Measurements from ENCODE around the gene SNX17. TPM values are rescaled to one million over a fixed set of nuclear protein-coding genes. Genes with fewer than 3 reads are reported as not detected.

The SNX17 gene
- total RNA-seq, 1 donor from 2014 or later: 124 TPM

- H3K9me3 Mint-ChIP-seq (ENCODE audit: unreplicated experiment): no peaks in the 10 kb centered on the region
- H3K27me3 Mint-ChIP-seq (ENCODE audit: unreplicated experiment): no peaks in the 10 kb centered on the region
- H3K4me3 Mint-ChIP-seq (ENCODE audit: unreplicated experiment): peak overlapping the region; percentile 97
- no peak for DNase-seq (ENCODE audit: extremely low spot score, unreplicated experiment)
- H3K27ac Mint-ChIP-seq (ENCODE audit: unreplicated experiment): peak overlapping the region; percentile 99
- peaks cover 26% of the 10 kb centered on the region for H3K36me3 Mint-ChIP-seq (ENCODE audit: unreplicated experiment)
- peaks cover 30% of the 10 kb centered on the region for H3K4me1 Mint-ChIP-seq (ENCODE audit: unreplicated experiment)
- no peak for TF ChIP-seq CTCF (IDR thresholded peaks at IDR 0.05)
Observed at GRCh38 chr2:27323596-27324285, 46.7 kb upstream of the SNX17 start.

DNA sequence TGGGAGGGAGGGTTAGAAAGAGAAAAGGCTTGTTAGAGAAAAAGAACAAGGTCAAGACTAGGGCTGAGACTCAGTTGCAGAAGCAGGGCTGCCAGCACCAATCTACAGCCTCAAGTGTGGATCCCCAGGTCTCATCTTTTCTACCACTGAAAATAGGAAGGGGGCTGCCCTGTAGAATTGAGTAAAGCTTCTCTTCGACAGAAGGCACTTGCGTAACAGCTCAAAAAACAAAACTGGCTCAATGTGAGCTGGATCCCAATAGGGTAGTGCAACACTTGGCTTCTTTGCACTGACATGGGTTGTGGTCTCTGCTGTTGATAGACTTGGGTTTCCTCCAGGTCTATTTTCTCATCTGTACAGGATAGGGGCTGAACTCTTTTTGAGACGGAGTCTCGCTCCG is 45.7 kb upstream of the SNX17 start:
- Mint-ChIP-seq H3K27me3 (ENCODE audit: unreplicated experiment) (no peaks in the 10 kb centered on the region), H3K4me1 (ENCODE audit: unreplicated experiment) (peaks cover 30% of the 10 kb centered on the region), H3K36me3 (ENCODE audit: unreplicated experiment) (peaks cover 31% of the 10 kb centered on the region), H3K9me3 (ENCODE audit: unreplicated experiment) (no peaks in the 10 kb centered on the region), H3K4me3 (ENCODE audit: unreplicated experiment) (peak overlapping the region; percentile 46), H3K27ac (ENCODE audit: unreplicated experiment) (peak overlapping the region; percentile 99)
- no peak for DNase-seq (ENCODE audit: extremely low spot score, unreplicated experiment)
- no peak for TF ChIP-seq CTCF (IDR thresholded peaks at IDR 0.05)

GRCh38 chr2:27335311-27335710 is 35.1 kb upstream of the SNX17 start:
- Mint-ChIP-seq H3K4me3 (ENCODE audit: unreplicated experiment) (no peak overlapping the region), H3K9me3 (ENCODE audit: unreplicated experiment) (no peaks in the 10 kb centered on the region), H3K36me3 (ENCODE audit: unreplicated experiment) (peaks cover 24% of the 10 kb centered on the region), H3K4me1 (ENCODE audit: unreplicated experiment) (no peaks in the 10 kb centered on the region), H3K27ac (ENCODE audit: unreplicated experiment) (no peak overlapping the region), H3K27me3 (ENCODE audit: unreplicated experiment) (no peaks in the 10 kb centered on the region)
- DNase-seq (ENCODE audit: extremely low spot score, unreplicated experiment): no peak
- no peak for TF ChIP-seq CTCF (IDR thresholded peaks at IDR 0.05)

- no peak overlapping the region for H3K4me3 Mint-ChIP-seq (ENCODE audit: unreplicated experiment)
- no peaks in the 10 kb centered on the region for H3K9me3 Mint-ChIP-seq (ENCODE audit: unreplicated experiment)
- no peak for DNase-seq (ENCODE audit: extremely low spot score, unreplicated experiment)
- H3K27ac Mint-ChIP-seq (ENCODE audit: unreplicated experiment): no peak overlapping the region
- peaks cover 25% of the 10 kb centered on the region for H3K36me3 Mint-ChIP-seq (ENCODE audit: unreplicated experiment)
- TF ChIP-seq CTCF (IDR thresholded peaks at IDR 0.05): no peak
- no peaks in the 10 kb centered on the region for H3K4me1 Mint-ChIP-seq (ENCODE audit: unreplicated experiment)
- H3K27me3 Mint-ChIP-seq (ENCODE audit: unreplicated experiment): no peaks in the 10 kb centered on the region
Observed at GRCh38 chr2:27336173-27336572, 34.2 kb upstream of the SNX17 start.

GRCh38 chr2:27347641-27348040 is 22.8 kb upstream of the SNX17 start:
- Mint-ChIP-seq H3K27me3 (ENCODE audit: unreplicated experiment) (no peaks in the 10 kb centered on the region), H3K27ac (ENCODE audit: unreplicated experiment) (no peak overlapping the region), H3K36me3 (ENCODE audit: unreplicated experiment) (peaks cover 14% of the 10 kb centered on the region), H3K4me1 (ENCODE audit: unreplicated experiment) (peaks cover 6% of the 10 kb centered on the region), H3K4me3 (ENCODE audit: unreplicated experiment) (no peak overlapping the region), H3K9me3 (ENCODE audit: unreplicated experiment) (no peaks in the 10 kb centered on the region)
- no peak for TF ChIP-seq CTCF (IDR thresholded peaks at IDR 0.05)
- DNase-seq (ENCODE audit: extremely low spot score, unreplicated experiment): no peak

All from osteocyte (in vitro differentiated cells).